ENCODE data around the gene TRABD2B.

Gene TRABD2B

GRCh38 chr1:47819574-47819888, 177.7 kb downstream of the TRABD2B start:
- no peak for DNase-seq

DNA sequence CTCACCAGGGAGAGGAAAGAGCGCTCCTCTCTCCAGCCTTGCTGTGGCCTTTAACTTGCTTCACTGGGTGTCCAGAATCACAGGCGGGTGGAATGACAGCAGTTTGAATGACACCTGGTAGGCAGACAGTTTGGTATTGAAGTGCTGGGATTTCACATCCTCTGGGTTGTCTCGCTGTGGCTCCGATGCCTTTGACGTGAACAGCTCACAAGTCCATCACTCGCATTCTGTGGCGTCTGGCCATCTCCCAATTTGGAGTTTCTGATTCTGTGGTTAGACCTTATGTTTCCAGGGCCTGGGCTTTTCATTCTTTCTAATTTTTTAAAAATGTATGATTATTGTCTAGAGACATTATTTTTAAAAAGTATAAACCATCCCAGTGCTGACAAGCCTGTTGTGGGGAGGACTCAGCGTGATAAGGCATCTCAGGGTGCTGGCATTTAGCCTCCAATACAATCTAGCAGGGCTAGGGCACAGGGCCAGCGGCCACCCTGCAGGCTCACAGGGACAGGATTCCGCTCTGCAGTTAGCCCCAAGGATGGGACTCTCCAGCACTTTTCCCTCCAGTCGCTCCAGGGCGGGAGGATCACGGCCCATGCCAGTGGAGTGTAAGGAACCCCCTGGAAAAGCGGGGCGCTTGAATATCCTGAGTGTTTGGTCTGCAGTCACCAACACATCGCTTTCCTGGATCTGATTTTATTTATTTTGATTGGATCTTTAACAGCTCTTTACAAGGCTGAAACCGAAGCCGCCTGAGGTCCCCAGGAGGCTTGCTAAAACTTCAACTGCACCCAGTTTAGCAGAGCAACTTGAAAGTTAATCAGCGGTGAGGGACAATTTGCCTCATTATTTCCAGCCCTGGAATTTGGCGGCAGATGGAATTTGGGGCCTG, 178.3 kb downstream of the TRABD2B start:
- no peak for DNase-seq

DNA sequence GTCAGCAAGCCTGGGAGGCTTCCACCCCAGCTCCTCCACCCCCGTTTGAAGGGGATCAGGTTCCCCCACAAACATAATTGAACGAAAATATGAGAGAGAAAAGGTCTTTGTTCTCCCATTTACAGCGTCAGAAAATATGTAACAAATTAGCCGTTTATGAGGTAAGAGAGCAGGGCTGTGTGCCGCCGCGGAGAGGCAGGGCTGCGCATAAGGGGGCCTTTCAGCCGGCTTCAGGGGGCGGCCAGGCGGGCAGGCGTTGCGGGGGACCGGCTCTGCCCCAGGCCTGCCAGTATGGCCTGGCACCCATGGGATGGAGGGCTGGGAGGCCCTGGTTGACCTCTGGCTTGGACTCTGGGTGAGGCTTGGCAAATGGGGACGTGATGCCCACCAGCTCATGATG, 179.3 kb downstream of the TRABD2B start:
- no peak for DNase-seq

GRCh38 chr1:47816325-47817071, 180.7 kb downstream of the TRABD2B start:
- DNase-seq: no peak

DNA sequence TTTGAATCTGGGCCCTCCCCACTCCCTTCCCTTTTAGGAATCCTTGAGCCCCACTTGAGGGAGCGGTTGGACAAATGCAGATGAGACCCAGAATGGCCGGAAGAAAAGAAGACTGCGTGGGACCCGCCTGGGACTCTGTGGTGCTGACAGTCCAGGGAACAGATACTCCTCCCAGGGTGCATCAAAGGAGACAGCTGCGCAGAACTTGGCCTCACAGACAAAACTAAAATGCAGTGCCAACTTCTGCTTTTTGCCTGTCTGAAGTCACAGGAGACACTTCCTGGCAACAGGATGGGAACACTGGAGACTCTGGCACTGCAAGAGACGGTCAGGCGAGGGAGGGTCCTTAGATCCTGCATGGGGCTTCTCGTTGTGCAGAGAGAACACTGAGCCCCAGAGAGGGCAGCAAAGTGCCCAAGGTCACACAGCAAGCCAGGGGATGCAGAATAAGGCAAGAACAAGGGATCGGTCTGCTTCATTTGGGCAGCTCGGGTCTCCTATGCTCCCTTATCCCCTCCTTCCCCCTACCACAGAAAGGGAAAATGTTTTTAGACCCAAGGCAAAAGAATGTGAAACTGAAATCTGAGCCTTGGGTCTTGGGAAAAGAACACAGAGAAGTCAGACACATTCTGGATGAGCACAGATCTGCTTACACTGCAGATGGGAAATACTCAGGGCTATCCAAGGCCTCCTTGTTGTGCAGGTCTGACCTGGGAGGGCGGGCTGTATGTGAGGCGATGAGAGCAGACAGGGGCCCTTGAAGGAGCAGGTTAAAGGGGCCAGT, 182.4 kb downstream of the TRABD2B start:
- DNase-seq: peak; percentile 12 to 32 (median 29)

- DNase-seq: no peak
Observed at GRCh38 chr1:47813970-47814369, 183.2 kb downstream of the TRABD2B start.

DNA sequence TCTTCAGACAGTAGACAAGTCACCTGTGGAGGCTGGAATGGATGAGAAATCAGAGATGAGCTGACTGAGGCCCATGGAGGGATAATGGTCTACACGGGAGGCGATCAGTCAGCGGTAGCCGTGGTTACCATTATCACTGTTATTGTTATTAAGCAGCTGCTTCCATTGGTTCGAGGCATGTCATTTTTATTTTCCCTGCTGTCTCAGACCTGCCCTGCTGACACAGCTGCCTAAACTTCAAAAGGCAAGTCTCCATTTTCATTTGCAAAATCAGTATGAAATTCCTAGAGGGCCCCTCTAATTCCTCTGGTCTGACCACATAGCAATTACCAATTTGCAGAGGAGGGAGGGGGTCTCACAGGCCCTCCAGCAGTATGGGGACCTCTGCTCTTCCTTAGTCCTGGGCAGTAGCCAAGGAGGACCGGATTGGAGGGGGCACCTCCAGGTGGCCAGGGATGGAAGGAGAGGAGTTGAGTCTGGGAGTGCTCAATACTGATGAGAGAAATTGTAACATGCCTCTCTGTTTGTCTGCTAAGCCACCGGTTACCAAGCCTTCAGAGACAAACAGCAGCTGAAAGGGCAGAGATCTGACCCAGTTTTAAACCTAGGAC, 184.2 kb downstream of the TRABD2B start:
- DNase-seq: no peak

GRCh38 chr1:47810964-47811682, 186.1 kb downstream of the TRABD2B start:
- DNase-seq: no peak

GRCh38 chr1:47809301-47810084, 187.7 kb downstream of the TRABD2B start:
- no peak for DNase-seq

- DNase-seq: no peak
Observed at GRCh38 chr1:47808612-47809011, 188.6 kb downstream of the TRABD2B start.

DNA sequence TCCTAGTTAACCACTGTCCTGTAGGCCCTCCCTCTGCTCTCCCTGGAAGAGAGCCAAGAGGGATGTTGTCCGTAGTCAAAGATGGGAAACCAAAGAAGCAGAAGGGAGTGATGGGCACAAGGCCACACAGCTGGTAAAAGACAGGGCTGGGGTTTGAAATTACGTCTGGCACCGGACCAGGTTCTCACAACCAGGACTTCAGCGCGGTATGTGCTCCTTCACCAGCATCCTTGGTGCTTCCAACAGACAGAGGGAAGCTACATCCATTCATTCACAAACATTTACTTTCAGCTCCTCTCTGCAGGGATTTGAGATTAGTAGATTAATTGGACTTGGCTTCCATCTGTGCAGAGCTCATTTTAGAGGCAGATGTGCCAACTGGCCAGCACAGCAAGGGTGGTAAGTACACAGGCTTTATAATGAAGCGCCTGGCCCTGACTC, 191.2 kb downstream of the TRABD2B start:
- DNase-seq: no peak

DNA sequence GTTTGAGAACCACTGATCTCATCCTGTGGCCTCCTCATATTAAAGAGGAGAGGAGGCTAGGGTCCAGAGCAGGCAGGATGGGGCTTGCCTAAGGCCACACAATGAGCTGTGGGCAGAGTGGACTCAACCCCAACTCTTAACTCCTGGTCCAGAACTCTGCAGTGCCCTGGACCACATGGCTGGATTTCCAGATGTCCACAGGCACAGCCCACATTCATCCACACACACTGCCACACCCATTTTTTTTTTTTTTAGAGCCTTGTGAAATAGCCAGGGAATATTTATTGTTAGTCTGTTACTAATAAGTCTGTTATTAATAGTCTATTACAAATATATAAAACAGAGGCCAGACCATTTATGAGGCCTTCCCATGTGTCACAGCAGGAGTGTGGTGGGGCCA, 192.2 kb downstream of the TRABD2B start:
- no peak for DNase-seq

DNA sequence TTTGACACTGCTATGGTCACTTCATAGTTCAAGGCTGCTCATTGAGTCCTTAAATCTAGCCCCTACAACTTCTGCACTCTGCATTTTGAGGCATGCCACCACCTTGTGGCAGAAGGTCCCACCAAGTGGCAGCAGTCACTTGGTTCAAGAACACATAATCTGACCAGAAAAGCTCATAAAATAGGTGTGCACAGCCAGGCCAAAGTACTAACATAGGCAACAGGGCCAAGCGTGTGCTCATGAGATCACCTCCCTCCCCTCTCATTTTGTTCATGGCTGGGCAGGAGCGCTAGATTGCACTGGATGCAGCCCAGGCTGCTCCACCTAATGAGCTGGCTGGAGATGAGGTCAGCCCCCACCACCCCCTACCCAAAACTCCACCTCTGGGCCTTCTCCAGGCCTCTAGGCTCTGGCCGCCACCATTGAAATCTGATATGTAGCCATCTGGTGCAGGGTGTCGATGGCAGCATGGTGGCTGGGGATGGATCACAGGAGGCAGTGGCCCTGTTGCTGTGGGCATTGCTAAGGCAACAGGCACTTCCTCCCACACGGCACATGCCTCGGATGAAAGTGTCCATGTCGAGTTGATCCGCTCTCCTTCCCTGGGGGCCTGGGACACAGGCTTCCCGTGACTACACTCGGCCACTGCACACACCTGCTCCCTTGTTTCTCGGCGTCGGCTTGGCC, 193.2 kb downstream of the TRABD2B start:
- DNase-seq: no peak

- DNase-seq: no peak
Observed at GRCh38 chr1:47797575-47797974, 199.6 kb downstream of the TRABD2B start.

DNA sequence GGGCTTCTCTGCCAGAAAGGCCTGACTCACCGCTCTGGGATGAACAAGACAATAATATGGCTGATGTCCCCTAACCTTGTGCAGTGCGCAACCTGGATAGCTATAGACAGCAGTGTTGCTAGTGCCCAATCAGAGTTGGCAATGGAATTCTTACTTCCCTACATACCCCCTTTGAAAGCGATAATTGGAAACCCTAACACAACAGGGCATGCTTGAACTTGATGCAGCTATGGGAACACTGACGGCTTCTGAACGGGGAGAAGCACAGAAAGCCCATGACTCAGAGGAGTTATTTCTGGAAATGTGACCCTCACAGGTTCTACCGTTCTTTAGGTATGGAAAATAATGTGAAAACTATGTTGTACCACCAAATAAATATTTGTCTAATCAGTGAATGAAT, 200.6 kb downstream of the TRABD2B start:
- no peak for DNase-seq

DNA sequence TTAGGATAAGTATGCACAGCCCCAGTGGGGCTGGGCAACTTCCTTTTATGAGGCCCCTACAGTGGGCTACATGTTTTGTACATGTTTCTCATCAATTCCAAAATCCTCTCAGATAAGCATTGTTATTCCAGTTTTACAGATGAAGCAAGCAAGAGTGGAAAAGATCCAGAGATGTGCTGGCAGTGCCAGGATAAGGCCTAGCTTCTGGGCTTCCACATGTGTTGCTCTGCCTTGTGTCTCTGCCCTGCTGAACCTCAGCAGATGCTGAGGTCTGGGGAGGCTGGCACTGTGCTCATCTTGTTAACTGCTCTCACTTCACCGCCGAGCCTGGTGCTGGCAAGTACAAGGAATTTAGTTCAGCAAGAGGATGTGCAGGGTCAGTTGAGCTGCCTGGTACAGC, 202.1 kb downstream of the TRABD2B start:
- no peak for DNase-seq

DNA sequence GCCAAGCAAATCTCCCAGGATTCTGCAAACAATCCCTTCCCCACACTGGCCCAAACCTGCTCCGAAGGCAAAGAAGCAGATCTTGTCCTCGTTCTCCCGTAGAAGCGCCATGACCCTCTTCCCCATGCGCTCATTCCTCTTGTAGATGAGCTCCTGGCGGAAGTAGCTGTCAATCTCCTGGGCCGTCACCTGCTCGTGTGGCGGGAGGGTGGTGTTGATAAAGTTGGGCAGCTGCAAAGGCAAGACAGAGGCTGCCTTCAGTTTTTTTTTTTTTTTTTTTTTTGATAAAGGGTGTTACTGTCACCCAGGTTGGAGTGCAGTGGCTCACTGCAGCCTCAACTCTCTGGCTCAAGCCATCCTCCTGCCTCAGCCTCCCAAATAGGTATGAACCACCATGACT, 202.7 kb downstream of the TRABD2B start:
- DNase-seq: no peak

- no peak for DNase-seq
Observed at GRCh38 chr1:47794081-47794480, 203.1 kb downstream of the TRABD2B start.

GRCh38 chr1:47793563-47793962, 203.6 kb downstream of the TRABD2B start:
- no peak for DNase-seq

DNA sequence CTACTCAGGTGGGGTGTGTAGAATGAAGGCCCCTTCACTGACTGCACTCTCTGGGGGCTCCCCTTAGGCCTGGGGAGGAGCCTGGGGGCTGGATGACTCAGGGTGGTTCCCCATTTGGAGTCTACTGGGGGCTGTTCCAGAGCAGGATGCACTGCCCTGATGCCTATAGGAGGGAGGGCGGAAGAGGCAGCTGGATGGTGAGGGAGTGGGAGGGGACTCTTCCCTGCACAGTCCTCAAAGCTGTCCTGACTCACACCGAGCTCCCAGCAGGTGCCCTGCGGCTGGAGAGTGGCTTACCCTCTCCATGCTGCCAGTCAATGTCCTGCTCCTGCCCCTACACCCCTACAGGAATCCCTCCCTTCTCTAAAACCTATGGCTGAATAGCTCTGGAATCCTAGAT, 204.4 kb downstream of the TRABD2B start:
- no peak for DNase-seq
